Upper lobe of right lung (tissue), 1 donor: ENCODE data around the gene KCNMA1. TPM values are rescaled to one million over a fixed set of nuclear protein-coding genes. Genes with fewer than 3 reads are reported as not detected.

Experiments used
- ATAC-seq: fragments of 200-7000 bp; cut with Tn5 transposase; one replicate; pipeline ENCODE4 v1.9.1; 2020; ENCODE audit warnings: mild to moderate bottlenecking, moderate library complexity
- DNase-seq: peaks from one replicate; pipeline ENCODE4 v3.0.0-alpha.2; 2020
- H3K27ac ChIP-seq: fragments of 200-600 bp; one replicate; pipeline ENCODE4 v1.8.0; 2022
- H3K27me3 ChIP-seq: fragments of 200-600 bp; one replicate; pipeline ENCODE4 v1.8.0; 2022; ENCODE audit warnings: mild to moderate bottlenecking
- H3K36me3 ChIP-seq: fragments of 200-600 bp; one replicate; pipeline ENCODE4 v1.8.0; 2022
- H3K4me1 ChIP-seq: fragments of 200-600 bp; one replicate; pipeline ENCODE4 v1.8.0; 2022
- H3K4me3 ChIP-seq: fragments of 200-600 bp; one replicate; pipeline ENCODE4 v1.8.0; 2022; ENCODE audit warnings: mild to moderate bottlenecking
- H3K9me3 ChIP-seq: fragments of 200-600 bp; one replicate; pipeline ENCODE4 v1.8.0; 2022
- CTCF ChIP-seq: fragments of 200-600 bp; IDR thresholded peaks from one replicate; pipeline ENCODE4 v1.8.0; 2022; ENCODE audit warnings: antibody characterized with exemption
- intact Hi-C: fragments of 100-400 bp; cut with DNase I; formaldehyde crosslinking; loops from one replicate; pipeline ENCODE4 v1.11.0; 2022
- total RNA-seq: library from RNA; stranded (reverse); fragmentation: NEBNext Ultra II Directional; extraction: Animal tissue kit (Norgen Biotek cat#: 25700); gene quantifications from one replicate; pipeline ENCODE4 v1.2.1, GENCODE V29; 2021
- donor health status: DM: no; HTN: yes; CAD: no; lungs with severe emphysema.

Gene KCNMA1
- total RNA-seq, 1 donor from 2014 or later = 26.3 TPM

GRCh38 chr10:77594471-77594783 lies 43.2 kb downstream of the KCNMA1 start:
- H3K9me3 ChIP-seq = no peaks in the 10 kb centered on the region
- H3K4me3 ChIP-seq = no peak overlapping the region
- TF ChIP-seq CTCF = no peak
- intact Hi-C loops = no loop called here
- ATAC-seq (peak; percentile 61), DNase-seq (no peak)
- H3K4me1 ChIP-seq = no peaks in the 10 kb centered on the region
- no peak overlapping the region for H3K27ac ChIP-seq
- no peaks in the 10 kb centered on the region for H3K27me3 ChIP-seq
- H3K36me3 ChIP-seq = no peaks in the 10 kb centered on the region

GRCh38 chr10:77593771-77594470 lies 43.7 kb downstream of the KCNMA1 start:
- no peaks in the 10 kb centered on the region for H3K36me3 ChIP-seq
- peak; percentile 69 for ATAC-seq
- no peak for DNase-seq
- no peak for TF ChIP-seq CTCF
- H3K27ac ChIP-seq = no peak overlapping the region
- no peaks in the 10 kb centered on the region for H3K9me3 ChIP-seq
- intact Hi-C loops = no loop called here
- no peak overlapping the region for H3K4me3 ChIP-seq
- H3K27me3 ChIP-seq = no peaks in the 10 kb centered on the region
- H3K4me1 ChIP-seq = no peaks in the 10 kb centered on the region

- no peaks in the 10 kb centered on the region for H3K36me3 ChIP-seq
- H3K27ac ChIP-seq = no peak overlapping the region
- H3K27me3 ChIP-seq = no peaks in the 10 kb centered on the region
- intact Hi-C loops = no loop called here
- H3K4me3 ChIP-seq = no peak overlapping the region
- ATAC-seq (peak; percentile 90), DNase-seq (no peak)
- H3K4me1 ChIP-seq = no peaks in the 10 kb centered on the region
- TF ChIP-seq CTCF = no peak
- no peaks in the 10 kb centered on the region for H3K9me3 ChIP-seq
Observed at GRCh38 chr10:77592946-77593636, 44.5 kb downstream of the KCNMA1 start.

- Histone ChIP-seq H3K4me1 (no peaks in the 10 kb centered on the region), H3K4me3 (no peak overlapping the region), H3K27ac (no peak overlapping the region), H3K9me3 (no peaks in the 10 kb centered on the region), H3K27me3 (no peaks in the 10 kb centered on the region), H3K36me3 (no peaks in the 10 kb centered on the region)
- DNase-seq (no peak), ATAC-seq (no peak)
- TF ChIP-seq CTCF = no peak
- intact Hi-C loops = no loop called here
Observed at GRCh38 chr10:77592510-77592909, 45.1 kb downstream of the KCNMA1 start.

GRCh38 chr10:77591238-77591880 lies 46.2 kb downstream of the KCNMA1 start:
- no peak for TF ChIP-seq CTCF
- DNase-seq (no peak), ATAC-seq (no peak)
- no peaks in the 10 kb centered on the region for H3K9me3 ChIP-seq
- intact Hi-C loops = no loop called here
- no peak overlapping the region for H3K4me3 ChIP-seq
- no peaks in the 10 kb centered on the region for H3K27me3 ChIP-seq
- H3K27ac ChIP-seq = no peak overlapping the region
- H3K36me3 ChIP-seq = no peaks in the 10 kb centered on the region
- no peaks in the 10 kb centered on the region for H3K4me1 ChIP-seq
